Fibroblast of lung (primary cell): ENCODE measurements around the gene RNF123. TPM values are rescaled to one million over a fixed set of nuclear protein-coding genes. Genes with fewer than 3 reads are reported as not detected.

Experiments used
- DNase-seq, 2 donors: peaks; one replicate each; pipeline versions ENCODE4 v3.0.0 to v3.0.0-alpha.2; 2010; ENCODE audit warnings: low read depth in 2 of 2
- H2AFZ ChIP-seq: 2 replicates; pipeline ENCODE4 v1.5.1; 2012; ENCODE audit warnings: low read length, control low read depth, inconsistent platforms
- H3K27ac ChIP-seq: 2 replicates; pipeline ENCODE4 v1.5.1; 2011; ENCODE audit warnings: low read length, control low read depth; ENCODE audit not compliant: insufficient read depth
- H3K27me3 ChIP-seq: 2 replicates; pipeline ENCODE4 v1.5.1; 2011; ENCODE audit warnings: mild to moderate bottlenecking, low read length; ENCODE audit not compliant: control insufficient read depth, insufficient read depth
- H3K36me3 ChIP-seq: 2 replicates; pipeline ENCODE4 v1.5.1; 2011; ENCODE audit warnings: low read length; ENCODE audit not compliant: control insufficient read depth, insufficient read depth
- H3K4me1 ChIP-seq: 2 replicates; pipeline ENCODE4 v1.5.1; 2011; ENCODE audit warnings: low read length; ENCODE audit not compliant: control insufficient read depth, insufficient read depth; ENCODE audit errors: extremely low read depth
- H3K4me2 ChIP-seq: 2 replicates; pipeline ENCODE4 v1.5.1; 2011; ENCODE audit warnings: low read length, control low read depth; ENCODE audit not compliant: insufficient read depth; ENCODE audit errors: extremely low read depth
- H3K4me3 ChIP-seq, 4 experiments: fragments of 200-600 bp in 1 of 4; sonication (generic) in 1 of 4; replicated peaks in 1 of 4; 2 replicates each; pipeline ENCODE4 v1.5.1; 2011 to 2016; ENCODE audit warnings: low read length in 4 of 4, low read depth in 3 of 4, mild to moderate bottlenecking in 3 of 4, control low read depth in 2 of 4, inconsistent platforms in 1 of 4, mixed read lengths in 1 of 4; ENCODE audit not compliant: insufficient read depth in 1 of 4; ENCODE audit errors: control extremely low read depth in 1 of 4
- H3K79me2 ChIP-seq: 2 replicates; pipeline ENCODE4 v1.5.1; 2012; ENCODE audit warnings: mild to moderate bottlenecking, low read length, inconsistent platforms; ENCODE audit not compliant: control insufficient read depth, insufficient read depth
- H3K9ac ChIP-seq: 2 replicates; pipeline ENCODE4 v1.5.1; 2011; ENCODE audit warnings: mild to moderate bottlenecking, low read length, control low read depth; ENCODE audit not compliant: insufficient read depth
- H3K9me3 ChIP-seq: 2 replicates; pipeline ENCODE4 v1.5.1; 2012; ENCODE audit warnings: low read depth, low read length; ENCODE audit not compliant: control insufficient read depth, insufficient read depth
- H4K20me1 ChIP-seq: 2 replicates; pipeline ENCODE4 v1.5.1; 2011; ENCODE audit warnings: low read length; ENCODE audit not compliant: control insufficient read depth, insufficient read depth; ENCODE audit errors: extremely low read depth
- EZH2 ChIP-seq: IDR thresholded peaks from 2 replicates; pipeline ENCODE4 v1.5.1; 2012; ENCODE audit warnings: low read length, control low read depth, mild to moderate bottlenecking; ENCODE audit errors: missing control alignments
- polyA plus RNA-seq, 2 donors: library from polyadenylated mRNA; depleted of rRNA in 1 of 2; stranded (reverse) in 1 of 2; unstranded in 1 of 2; fragments of >200 nt; gene quantifications; 2 replicates each; pipeline ENCODE4 v1.2.1, GENCODE V29; 2011 to 2012; ENCODE audit warnings: missing spikeins in 1 of 2
- total RNA-seq: library from RNA; depleted of rRNA; stranded (reverse); fragments of >200 nt; gene quantifications from 2 replicates; pipeline ENCODE4 v1.2.1, GENCODE V29; 2014
- TF ChIP-seq, protein P1 (sequence below), 2 donors: IDR thresholded peaks in 1 of 2; conservative IDR thresholded peaks in 1 of 2; 1 replicate in 1 of 2; 2 replicates in 1 of 2; pipeline ENCODE4 v1.5.1; 2011 to 2012; ENCODE audit warnings: low read length in 2 of 2, control low read depth in 1 of 2, inconsistent platforms in 1 of 2, low read depth in 1 of 2, mild to moderate bottlenecking in 1 of 2

The RNF123 gene
- total and polyA plus RNA-seq, 2 donors (not counting 1 experiment from before 2014, with no cell fraction given): 16.5 to 27.1 TPM

DNA sequence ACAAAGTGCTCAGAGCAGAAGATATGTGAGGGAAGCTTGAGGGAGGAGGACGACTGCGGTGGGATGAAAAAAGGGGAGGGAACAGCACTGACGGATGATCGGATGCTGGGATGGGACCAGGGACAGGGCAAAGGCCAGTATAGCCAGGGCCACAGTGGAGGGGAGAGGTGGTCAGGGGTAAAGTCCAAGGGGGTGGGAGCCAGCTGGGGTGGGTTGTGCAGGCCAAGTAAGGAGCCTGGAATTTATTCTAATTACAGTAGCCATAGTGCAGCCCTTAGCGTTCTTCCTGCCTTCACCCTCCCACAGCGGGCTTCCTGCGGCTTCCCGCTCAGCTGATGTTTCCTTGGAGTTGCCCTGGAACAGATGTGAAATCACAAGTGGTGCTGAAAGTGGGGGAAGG, 22.8 kb upstream of the RNF123 start:
- DNase-seq: no peak

DNA sequence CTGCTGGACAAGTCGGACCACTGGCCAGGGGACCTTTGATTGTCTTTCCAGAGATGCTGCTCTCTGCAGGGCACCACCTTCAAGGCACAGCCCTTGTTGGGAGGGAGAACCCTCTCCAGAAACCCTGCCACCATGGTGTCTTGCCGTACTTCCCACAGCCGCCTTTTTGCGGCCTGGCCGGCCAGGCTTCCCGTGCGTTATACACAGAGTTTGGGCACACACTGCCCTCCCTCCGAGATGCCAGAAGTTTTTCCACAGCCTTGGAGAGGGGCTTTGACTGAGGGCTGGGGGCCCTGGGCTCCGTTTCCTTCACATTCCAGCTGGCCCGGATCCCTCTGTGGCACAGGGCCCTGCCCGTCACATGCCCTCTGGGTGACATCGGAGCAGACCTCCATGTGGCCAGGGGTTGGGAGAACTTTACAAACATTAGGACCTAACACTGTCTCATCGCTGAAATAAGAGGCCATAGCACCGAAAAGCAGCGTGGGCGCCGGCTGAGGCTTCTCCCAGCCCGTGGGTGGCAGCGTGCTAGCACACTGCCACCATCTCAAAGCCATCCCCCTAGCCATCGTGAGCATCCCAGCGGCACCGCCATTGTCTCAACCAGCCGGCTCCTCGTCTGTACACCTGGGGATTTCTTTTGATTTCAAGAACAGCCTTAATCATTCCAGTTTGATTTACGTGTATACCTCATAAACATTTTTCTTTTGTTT, 21.5 kb upstream of the RNF123 start:
- Histone ChIP-seq H3K36me3 (no peaks in the 10 kb centered on the region), H3K79me2 (no peaks in the 10 kb centered on the region), H4K20me1 (no peaks in the 10 kb centered on the region), H2AFZ (no peak overlapping the region), H3K4me1 (no peaks in the 10 kb centered on the region), H3K4me3 (no peak overlapping the region), H3K4me2 (no peak overlapping the region), H3K9me3 (no peaks in the 10 kb centered on the region), H3K27me3 (peaks cover 6% of the 10 kb centered on the region), H3K27ac (no peak overlapping the region), H3K9ac (no peak overlapping the region)
- DNase-seq: no peak
- TF ChIP-seq EZH2: no peak
- TF ChIP-seq, protein P1, sequence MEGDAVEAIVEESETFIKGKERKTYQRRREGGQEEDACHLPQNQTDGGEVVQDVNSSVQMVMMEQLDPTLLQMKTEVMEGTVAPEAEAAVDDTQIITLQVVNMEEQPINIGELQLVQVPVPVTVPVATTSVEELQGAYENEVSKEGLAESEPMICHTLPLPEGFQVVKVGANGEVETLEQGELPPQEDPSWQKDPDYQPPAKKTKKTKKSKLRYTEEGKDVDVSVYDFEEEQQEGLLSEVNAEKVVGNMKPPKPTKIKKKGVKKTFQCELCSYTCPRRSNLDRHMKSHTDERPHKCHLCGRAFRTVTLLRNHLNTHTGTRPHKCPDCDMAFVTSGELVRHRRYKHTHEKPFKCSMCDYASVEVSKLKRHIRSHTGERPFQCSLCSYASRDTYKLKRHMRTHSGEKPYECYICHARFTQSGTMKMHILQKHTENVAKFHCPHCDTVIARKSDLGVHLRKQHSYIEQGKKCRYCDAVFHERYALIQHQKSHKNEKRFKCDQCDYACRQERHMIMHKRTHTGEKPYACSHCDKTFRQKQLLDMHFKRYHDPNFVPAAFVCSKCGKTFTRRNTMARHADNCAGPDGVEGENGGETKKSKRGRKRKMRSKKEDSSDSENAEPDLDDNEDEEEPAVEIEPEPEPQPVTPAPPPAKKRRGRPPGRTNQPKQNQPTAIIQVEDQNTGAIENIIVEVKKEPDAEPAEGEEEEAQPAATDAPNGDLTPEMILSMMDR (conservative IDR thresholded peaks at IDR 0.05 in 1 of 2, IDR thresholded peaks at IDR 0.05 in 1 of 2; ENCODE audit: low read depth in 1 of 2, low read length in 2 of 2): no peak

More for the DNA sequence above, 22.8 kb upstream of the RNF123 start:
- Histone ChIP-seq H3K9me3 (no peaks in the 10 kb centered on the region), H3K27me3 (peaks cover 6% of the 10 kb centered on the region), H3K4me3 (no peak overlapping the region), H3K27ac (no peak overlapping the region), H3K4me1 (no peaks in the 10 kb centered on the region), H3K4me2 (no peak overlapping the region), H2AFZ (no peak overlapping the region), H3K79me2 (no peaks in the 10 kb centered on the region), H3K9ac (no peak overlapping the region), H4K20me1 (no peaks in the 10 kb centered on the region), H3K36me3 (no peaks in the 10 kb centered on the region)
- no peak for TF ChIP-seq EZH2
- TF ChIP-seq, protein P1 (conservative IDR thresholded peaks at IDR 0.05 in 1 of 2, IDR thresholded peaks at IDR 0.05 in 1 of 2; ENCODE audit: low read depth in 1 of 2, low read length in 2 of 2): no peak

DNA sequence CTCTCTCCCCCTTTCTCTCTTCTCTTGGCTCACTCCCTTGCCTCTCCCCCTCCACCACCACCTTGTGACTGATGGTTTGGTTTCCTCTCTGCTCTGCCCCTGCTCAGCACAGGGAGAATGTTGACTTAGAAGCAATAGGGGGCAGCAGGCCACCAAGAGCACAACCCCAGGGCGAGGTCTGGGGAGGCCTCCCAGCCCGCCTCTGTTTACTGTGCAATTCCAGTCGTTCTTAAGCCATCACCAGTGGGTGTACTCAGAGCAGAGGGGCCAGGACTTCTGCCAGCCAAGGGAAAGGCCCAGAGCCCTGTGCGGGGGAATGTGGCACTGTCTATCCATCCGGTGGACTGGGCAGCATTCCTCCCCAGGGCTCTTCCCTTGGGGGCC, 21.0 kb upstream of the RNF123 start:
- H3K27me3 ChIP-seq: peaks cover 6% of the 10 kb centered on the region
- H3K27ac ChIP-seq: no peak overlapping the region
- H3K9ac ChIP-seq: no peak overlapping the region
- no peaks in the 10 kb centered on the region for H3K79me2 ChIP-seq
- no peaks in the 10 kb centered on the region for H4K20me1 ChIP-seq
- H3K9me3 ChIP-seq: no peaks in the 10 kb centered on the region
- no peak for DNase-seq
- H3K4me2 ChIP-seq: no peak overlapping the region
- H3K36me3 ChIP-seq: no peaks in the 10 kb centered on the region
- no peak overlapping the region for H3K4me3 ChIP-seq
- H2AFZ ChIP-seq: no peak overlapping the region
- TF ChIP-seq, protein P1 (conservative IDR thresholded peaks at IDR 0.05 in 1 of 2, IDR thresholded peaks at IDR 0.05 in 1 of 2; ENCODE audit: low read depth in 1 of 2, low read length in 2 of 2): no peak
- no peak for TF ChIP-seq EZH2
- H3K4me1 ChIP-seq: no peaks in the 10 kb centered on the region
